ENCODE data around the gene PRKN. TPM values are rescaled to one million over a fixed set of nuclear protein-coding genes. Genes with fewer than 3 reads are reported as not detected.
"Not testable (repeated sequence)": the region's sequence is repeated elsewhere in the genome, so short reads cannot be mapped to it uniquely, and the experiment has no call there.

PRKN gene
- total and polyA plus RNA-seq, 2 donors (not counting 3 experiments of a cell fraction or from before 2014, with no cell fraction given): 0.06 TPM; not detected in 1

DNA sequence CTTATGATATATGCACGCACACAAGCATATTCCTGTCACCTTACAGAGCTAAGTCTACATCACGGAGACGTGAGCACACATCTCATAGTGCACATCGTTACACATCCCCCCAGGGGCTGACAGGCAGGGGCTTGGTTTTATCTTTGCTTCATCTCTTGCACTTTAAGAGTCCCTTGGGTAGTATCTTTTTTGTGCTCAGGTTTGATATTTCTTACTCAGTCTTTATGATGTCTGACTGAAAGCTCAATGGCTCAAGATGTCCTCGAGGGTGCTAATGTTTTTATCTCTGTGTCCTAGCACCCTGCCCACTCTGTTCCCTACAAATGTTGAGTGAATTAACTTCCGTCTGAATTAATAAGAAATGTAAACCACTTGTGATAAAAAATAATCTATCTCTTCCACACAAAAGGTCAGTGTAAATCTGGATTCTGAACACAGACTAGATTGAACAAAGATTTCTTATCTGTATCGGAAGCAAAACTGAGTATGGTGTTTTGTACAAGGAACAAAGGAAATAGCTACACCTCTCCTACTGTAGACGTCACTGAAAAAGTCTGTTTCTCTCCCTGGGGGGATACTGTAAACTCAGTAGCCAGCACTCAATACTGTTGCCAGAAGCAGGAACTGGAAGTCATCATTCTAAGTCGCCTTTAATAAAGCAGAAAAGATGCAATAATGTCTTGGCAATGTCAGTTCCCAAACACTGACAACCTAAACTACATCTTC is 195.1 kb downstream of the PRKN start:
- no peak overlapping the region for H3K9ac ChIP-seq (replicated peaks; ENCODE audit: extremely low read depth, insufficient read depth, low read length)
- H3K27me3 ChIP-seq (ENCODE audit: control insufficient read depth in 2 of 2, insufficient read depth in 2 of 2, low read length in 2 of 2): no peaks in the 10 kb centered on the region
- no peak overlapping the region for H3K4me3 ChIP-seq (replicated peaks in 1 of 3; ENCODE audit: insufficient read depth in 1 of 3, low read depth in 1 of 3, low read length in 3 of 3)
- H3K4me1 ChIP-seq (ENCODE audit: control insufficient read depth, extremely low read depth, insufficient read depth, low read length): no peaks in the 10 kb centered on the region
- ChIA-PET CTCF (no interaction called here), POLR2A (no interaction called here)
- TF ChIP-seq MYC (IDR thresholded peaks at IDR 0.05; ENCODE audit: low read depth, low read length) (no peak), FOS (IDR thresholded peaks at IDR 0.05; ENCODE audit: borderline replicate concordance, insufficient read depth, low read length) (no peak), POLR2AphosphoS5 (IDR thresholded peaks at IDR 0.05; ENCODE audit: insufficient read depth, low read depth, low read length) (no peak), POLR2A (IDR thresholded peaks at IDR 0.05; ENCODE audit: low read depth, low read length) (no peak), EZH2 (IDR thresholded peaks at IDR 0.05; ENCODE audit: borderline replicate concordance, low read depth, low read length, severe bottlenecking) (no peak), JUN (IDR thresholded peaks at IDR 0.05; ENCODE audit: borderline replicate concordance, insufficient read depth, insufficient read length, low read depth) (no peak), GATA2 (IDR thresholded peaks at IDR 0.05; ENCODE audit: insufficient read depth, insufficient read length, low read depth, low read length) (no peak)
- TF ChIP-seq, protein P1, sequence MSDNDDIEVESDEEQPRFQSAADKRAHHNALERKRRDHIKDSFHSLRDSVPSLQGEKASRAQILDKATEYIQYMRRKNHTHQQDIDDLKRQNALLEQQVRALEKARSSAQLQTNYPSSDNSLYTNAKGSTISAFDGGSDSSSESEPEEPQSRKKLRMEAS (IDR thresholded peaks at IDR 0.05; ENCODE audit: insufficient read depth, insufficient read length): no peak
- TF ChIP-seq, protein P2, sequence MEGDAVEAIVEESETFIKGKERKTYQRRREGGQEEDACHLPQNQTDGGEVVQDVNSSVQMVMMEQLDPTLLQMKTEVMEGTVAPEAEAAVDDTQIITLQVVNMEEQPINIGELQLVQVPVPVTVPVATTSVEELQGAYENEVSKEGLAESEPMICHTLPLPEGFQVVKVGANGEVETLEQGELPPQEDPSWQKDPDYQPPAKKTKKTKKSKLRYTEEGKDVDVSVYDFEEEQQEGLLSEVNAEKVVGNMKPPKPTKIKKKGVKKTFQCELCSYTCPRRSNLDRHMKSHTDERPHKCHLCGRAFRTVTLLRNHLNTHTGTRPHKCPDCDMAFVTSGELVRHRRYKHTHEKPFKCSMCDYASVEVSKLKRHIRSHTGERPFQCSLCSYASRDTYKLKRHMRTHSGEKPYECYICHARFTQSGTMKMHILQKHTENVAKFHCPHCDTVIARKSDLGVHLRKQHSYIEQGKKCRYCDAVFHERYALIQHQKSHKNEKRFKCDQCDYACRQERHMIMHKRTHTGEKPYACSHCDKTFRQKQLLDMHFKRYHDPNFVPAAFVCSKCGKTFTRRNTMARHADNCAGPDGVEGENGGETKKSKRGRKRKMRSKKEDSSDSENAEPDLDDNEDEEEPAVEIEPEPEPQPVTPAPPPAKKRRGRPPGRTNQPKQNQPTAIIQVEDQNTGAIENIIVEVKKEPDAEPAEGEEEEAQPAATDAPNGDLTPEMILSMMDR (IDR thresholded peaks at IDR 0.05; ENCODE audit: extremely low read depth in 1 of 2, insufficient read depth in 1 of 2, low read depth in 1 of 2, low read length in 2 of 2): no peak
- intact Hi-C loops (cut with micrococcal nuclease): no loop called here
- H3K9me1 ChIP-seq (replicated peaks; ENCODE audit: control insufficient read depth, extremely low read depth, insufficient read depth, low read length): no peaks in the 10 kb centered on the region
- no TSS peak for BruUV-seq (replicated peaks)
- no peaks in the 10 kb centered on the region for H4K20me1 ChIP-seq (replicated peaks; ENCODE audit: control insufficient read depth, extremely low read depth, insufficient read depth, low read length)
- no peaks in the 10 kb centered on the region for H3K36me3 ChIP-seq (ENCODE audit: control insufficient read depth in 2 of 2, extremely low read depth in 1 of 2, insufficient read depth in 2 of 2, low read length in 2 of 2)
- H3K27ac ChIP-seq (ENCODE audit: insufficient read depth, low read depth, low read length): no peak overlapping the region
- FAIRE-seq: no peak
- dilution Hi-C loops (cut with MboI; ENCODE audit: extremely low pct_ligation_motif_present, low sequenced_read_pairs): no loop called here
- no peak for DNase-seq (ENCODE audit: low read depth, low spot score)
- H3K79me2 ChIP-seq (ENCODE audit: control insufficient read depth, insufficient read depth, low read length): no peaks in the 10 kb centered on the region
- no peak overlapping the region for H3K4me2 ChIP-seq (ENCODE audit: insufficient read depth, low read length)
- H2AFZ ChIP-seq (ENCODE audit: low read depth, low read length): no peak overlapping the region
- peaks cover 4% of the 10 kb centered on the region for H3K9me3 ChIP-seq (replicated peaks; ENCODE audit: control insufficient read depth, insufficient read depth, low read length)

DNA sequence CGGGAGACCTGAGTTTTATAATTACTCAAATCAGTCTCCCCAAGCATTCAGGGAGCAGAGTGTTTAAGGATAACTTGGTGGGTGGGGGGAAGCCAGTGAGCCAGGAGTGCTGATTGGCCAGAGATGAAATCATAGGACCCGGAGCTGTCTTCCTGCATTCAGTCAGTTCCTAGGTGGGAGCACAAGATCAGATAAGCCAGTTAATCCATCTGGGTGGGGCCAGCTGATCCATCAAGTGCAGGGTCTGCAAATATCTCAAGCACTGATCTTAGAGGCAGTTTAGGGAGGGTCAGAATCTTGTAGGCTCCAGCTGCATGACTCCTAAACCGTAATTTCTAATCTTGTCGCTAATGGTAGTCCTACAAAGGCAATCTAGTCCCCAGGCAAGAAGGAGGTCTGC is 196.2 kb downstream of the PRKN start:
- H3K27me3 ChIP-seq (ENCODE audit: control insufficient read depth in 2 of 2, insufficient read depth in 2 of 2, low read length in 2 of 2); H3K4me2 ChIP-seq (ENCODE audit: insufficient read depth, low read length); dilution Hi-C loops (cut with MboI; ENCODE audit: extremely low pct_ligation_motif_present, low sequenced_read_pairs); H3K9me1 ChIP-seq (replicated peaks; ENCODE audit: control insufficient read depth, extremely low read depth, insufficient read depth, low read length); H3K79me2 ChIP-seq (ENCODE audit: control insufficient read depth, insufficient read depth, low read length); intact Hi-C loops (cut with micrococcal nuclease); H3K9me3 ChIP-seq (replicated peaks; ENCODE audit: control insufficient read depth, insufficient read depth, low read length); H3K4me3 ChIP-seq (replicated peaks in 1 of 3; ENCODE audit: insufficient read depth in 1 of 3, low read depth in 1 of 3, low read length in 3 of 3); BruUV-seq (replicated peaks); H4K20me1 ChIP-seq (replicated peaks; ENCODE audit: control insufficient read depth, extremely low read depth, insufficient read depth, low read length); DNase-seq (ENCODE audit: low read depth, low spot score); H3K27ac ChIP-seq (ENCODE audit: insufficient read depth, low read depth, low read length); H3K36me3 ChIP-seq (ENCODE audit: control insufficient read depth in 2 of 2, extremely low read depth in 1 of 2, insufficient read depth in 2 of 2, low read length in 2 of 2); FAIRE-seq; H3K9ac ChIP-seq (replicated peaks; ENCODE audit: extremely low read depth, insufficient read depth, low read length); POLR2A ChIA-PET; CTCF ChIA-PET; H2AFZ ChIP-seq (ENCODE audit: low read depth, low read length); H3K4me1 ChIP-seq (ENCODE audit: control insufficient read depth, extremely low read depth, insufficient read depth, low read length): not testable (repeated sequence)

All from endothelial cell of umbilical vein (primary cell).